Lower leg skin (tissue), 3 donors: ENCODE results near the gene CYP19A1.

ENCODE experiments used
- CTCF ChIP-seq, 3 donors: fragments of 450-650 bp; IDR thresholded peaks; one replicate each; pipeline ENCODE4 v1.5.1; 2016; ENCODE audit warnings: antibody characterized with exemption in 3 of 3, mild to moderate bottlenecking in 3 of 3, moderate library complexity in 2 of 3
- POLR2A ChIP-seq, 2 donors: fragments of 450-650 bp; IDR thresholded peaks; one replicate each; pipeline ENCODE4 v1.6.1; 2016 to 2017; ENCODE audit warnings: antibody characterized with exemption in 2 of 2, mild to moderate bottlenecking in 1 of 2, moderate library complexity in 1 of 2

- no peak for TF ChIP-seq POLR2A (IDR thresholded peaks at IDR 0.05)
- TF ChIP-seq CTCF (IDR thresholded peaks at IDR 0.05) = no peak
These were observed 82.9 kb downstream of the CYP19A1 start for GRCh38 chr15:51255533-51255932.
